LNCaP clone FGC (cell line): ENCODE results near the gene EGLN1.

Source experiments
- DNase-seq: peaks from one replicate; pipeline ENCODE4 v3.0.0-alpha.2; 2011; ENCODE audit warnings: low read depth
- H3K4me3 ChIP-seq: 2 replicates; pipeline ENCODE4 v1.5.1; 2011; ENCODE audit warnings: mild to moderate bottlenecking, low read depth, low read length, control low read depth
- TF ChIP-seq, protein P1 (sequence below): IDR thresholded peaks from 2 replicates; pipeline ENCODE4 v1.5.1; 2012; ENCODE audit warnings: mild to moderate bottlenecking; ENCODE audit not compliant: control insufficient read depth, insufficient read depth; ENCODE audit errors: extremely low read depth

The EGLN1 gene

DNA sequence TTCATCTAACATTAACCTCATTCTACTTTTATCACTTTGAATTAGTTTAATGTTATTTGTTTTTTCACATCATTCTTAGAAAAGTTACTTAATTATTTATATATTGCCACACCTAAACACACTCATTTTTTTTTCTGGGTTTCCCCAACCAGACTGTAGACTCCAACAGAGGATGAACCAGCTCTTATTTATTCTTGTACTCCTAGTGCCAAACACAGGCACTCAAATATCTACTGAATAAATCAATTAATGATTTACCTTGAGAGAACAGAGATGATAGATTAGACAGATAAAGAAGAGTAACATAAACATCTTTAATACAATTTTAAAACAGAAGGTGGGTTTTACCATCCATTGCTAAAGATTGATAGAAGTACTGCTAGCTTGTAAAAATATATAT is 35.6 kb downstream of the EGLN1 start:
- TF ChIP-seq, protein P1, sequence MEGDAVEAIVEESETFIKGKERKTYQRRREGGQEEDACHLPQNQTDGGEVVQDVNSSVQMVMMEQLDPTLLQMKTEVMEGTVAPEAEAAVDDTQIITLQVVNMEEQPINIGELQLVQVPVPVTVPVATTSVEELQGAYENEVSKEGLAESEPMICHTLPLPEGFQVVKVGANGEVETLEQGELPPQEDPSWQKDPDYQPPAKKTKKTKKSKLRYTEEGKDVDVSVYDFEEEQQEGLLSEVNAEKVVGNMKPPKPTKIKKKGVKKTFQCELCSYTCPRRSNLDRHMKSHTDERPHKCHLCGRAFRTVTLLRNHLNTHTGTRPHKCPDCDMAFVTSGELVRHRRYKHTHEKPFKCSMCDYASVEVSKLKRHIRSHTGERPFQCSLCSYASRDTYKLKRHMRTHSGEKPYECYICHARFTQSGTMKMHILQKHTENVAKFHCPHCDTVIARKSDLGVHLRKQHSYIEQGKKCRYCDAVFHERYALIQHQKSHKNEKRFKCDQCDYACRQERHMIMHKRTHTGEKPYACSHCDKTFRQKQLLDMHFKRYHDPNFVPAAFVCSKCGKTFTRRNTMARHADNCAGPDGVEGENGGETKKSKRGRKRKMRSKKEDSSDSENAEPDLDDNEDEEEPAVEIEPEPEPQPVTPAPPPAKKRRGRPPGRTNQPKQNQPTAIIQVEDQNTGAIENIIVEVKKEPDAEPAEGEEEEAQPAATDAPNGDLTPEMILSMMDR, result no peak
- H3K4me3 ChIP-seq, result no peak overlapping the region
- DNase-seq, result peak; percentile 77

GRCh38 chr1:231385416-231385748 is 36.7 kb downstream of the EGLN1 start:
- TF ChIP-seq, protein P1, result no peak
- no peak for DNase-seq

DNA sequence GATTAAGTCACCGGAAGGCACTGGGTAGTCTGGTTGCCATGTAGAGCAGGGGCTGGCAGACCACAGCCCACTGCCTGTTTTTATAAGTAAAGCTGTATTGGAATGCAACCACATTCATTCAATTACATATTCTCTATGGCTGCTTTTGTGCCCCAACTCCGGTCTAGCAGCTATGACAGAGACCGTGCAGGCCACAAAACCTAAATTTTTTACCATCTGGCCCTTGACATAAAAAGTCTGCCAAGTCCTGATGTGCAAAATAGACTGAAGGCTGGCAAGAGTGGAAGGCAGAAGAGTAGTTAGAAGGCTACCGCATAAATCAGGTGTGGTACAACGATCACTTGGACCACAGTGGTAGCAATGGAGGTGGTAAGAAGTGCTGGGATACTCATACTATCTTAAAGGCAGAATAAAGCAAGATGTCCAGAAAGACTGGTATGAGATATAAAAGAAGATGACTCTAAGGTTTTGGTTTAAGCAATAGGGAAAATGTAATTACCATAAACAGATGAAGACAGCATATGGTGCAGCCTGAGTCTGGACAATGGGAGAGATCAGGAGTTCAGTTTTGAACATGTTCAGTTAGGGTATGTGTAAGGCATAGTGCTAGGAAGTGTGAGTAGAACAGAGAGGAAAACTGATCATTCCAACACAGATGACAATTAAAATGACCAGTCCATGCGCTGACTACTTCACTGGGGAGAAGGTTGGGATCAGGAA is 37.2 kb downstream of the EGLN1 start:
- TF ChIP-seq, protein P1, result no peak
- no peak overlapping the region for H3K4me3 ChIP-seq
- DNase-seq, result no peak

More at GRCh38 chr1:231385416-231385748, 36.7 kb downstream of the EGLN1 start:
- H3K4me3 ChIP-seq, result no peak overlapping the region

- TF ChIP-seq, protein P1, result no peak
- H3K4me3 ChIP-seq, result no peak overlapping the region
- no peak for DNase-seq
Measured at GRCh38 chr1:231383159-231383860, 38.8 kb downstream of the EGLN1 start.

GRCh38 chr1:231382426-231382825 is 39.7 kb downstream of the EGLN1 start:
- no peak for DNase-seq
- TF ChIP-seq, protein P1, result no peak
- no peak overlapping the region for H3K4me3 ChIP-seq

DNA sequence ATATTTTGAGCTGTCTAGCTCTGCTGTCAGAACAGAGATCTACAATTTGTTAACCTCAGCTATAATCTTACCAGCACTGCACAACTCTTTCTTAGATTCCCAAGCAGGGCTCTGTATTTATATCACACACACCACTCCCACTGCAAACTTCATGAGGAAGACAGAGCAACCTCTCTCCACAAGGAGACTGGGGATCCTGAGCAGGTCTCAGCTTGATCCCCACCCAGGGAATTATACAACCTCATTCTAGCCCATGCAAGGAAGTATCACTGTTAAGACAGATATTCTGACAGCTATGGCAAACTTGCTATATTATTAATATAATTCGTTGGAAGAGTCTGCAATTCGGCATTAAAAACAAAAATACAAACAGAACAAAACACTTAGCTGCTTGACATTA is 40.4 kb downstream of the EGLN1 start:
- no peak for DNase-seq
- no peak overlapping the region for H3K4me3 ChIP-seq
- TF ChIP-seq, protein P1, result no peak
